Mesothelial cell of epicardium (in vitro differentiated cells): ENCODE data around the gene CAMK1. TPM values are rescaled to one million over a fixed set of nuclear protein-coding genes. Genes with fewer than 3 reads are reported as not detected.

Source experiments
- DNase-seq, 2 experiments: peaks; one replicate each; pipeline ENCODE4 v3.0.0; 2021; ENCODE audit warnings: low spot score in 2 of 2; ENCODE audit not compliant: unreplicated experiment in 2 of 2
- H3K27ac Mint-ChIP-seq: 2 replicates; pipeline ENCODE4 v1.8.0; 2021; ENCODE audit warnings: mixed read lengths
- H3K27me3 Mint-ChIP-seq: 2 replicates; pipeline ENCODE4 v1.8.0; 2021; ENCODE audit warnings: low read depth, mixed read lengths
- H3K36me3 Mint-ChIP-seq: 2 replicates; pipeline ENCODE4 v1.8.0; 2021; ENCODE audit warnings: mixed read lengths
- H3K4me1 Mint-ChIP-seq: 2 replicates; pipeline ENCODE4 v1.8.0; 2021; ENCODE audit warnings: mixed read lengths
- H3K4me3 Mint-ChIP-seq: 2 replicates; pipeline ENCODE4 v1.8.0; 2021; ENCODE audit warnings: mild to moderate bottlenecking, moderate library complexity, mixed read lengths
- H3K9me3 Mint-ChIP-seq: 2 replicates; pipeline ENCODE4 v1.8.0; 2021; ENCODE audit warnings: mixed read lengths
- CTCF ChIP-seq: fragments of 200-600 bp; sonication (generic); IDR thresholded peaks from one replicate; pipeline ENCODE4 v1.5.0; 2021; ENCODE audit warnings: antibody characterized with exemption; ENCODE audit not compliant: unreplicated experiment
- total RNA-seq: library from RNA; stranded (reverse); gene quantifications from 3 replicates; pipeline ENCODE4 v1.2.1, GENCODE V29; 2021

CAMK1 gene
- total RNA-seq, 1 donor from 2014 or later, result 9.7 TPM

GRCh38 chr3:9713142-9713541 lies 56.6 kb downstream of the CAMK1 start:
- H3K4me1 Mint-ChIP-seq, result peaks cover 5% of the 10 kb centered on the region
- TF ChIP-seq CTCF, result no peak
- H3K4me3 Mint-ChIP-seq, result no peak overlapping the region
- H3K36me3 Mint-ChIP-seq, result no peaks in the 10 kb centered on the region
- DNase-seq, result no peak
- no peaks in the 10 kb centered on the region for H3K9me3 Mint-ChIP-seq
- peaks cover 37% of the 10 kb centered on the region for H3K27me3 Mint-ChIP-seq
- no peak overlapping the region for H3K27ac Mint-ChIP-seq

GRCh38 chr3:9712415-9712814 lies 57.3 kb downstream of the CAMK1 start:
- Mint-ChIP-seq H3K36me3 (no peaks in the 10 kb centered on the region), H3K9me3 (no peaks in the 10 kb centered on the region), H3K27ac (no peak overlapping the region), H3K4me3 (no peak overlapping the region), H3K27me3 (peaks cover 37% of the 10 kb centered on the region), H3K4me1 (peaks cover 5% of the 10 kb centered on the region)
- no peak for DNase-seq
- TF ChIP-seq CTCF, result no peak

GRCh38 chr3:9710174-9710739 lies 59.5 kb downstream of the CAMK1 start:
- no peak for DNase-seq
- Mint-ChIP-seq H3K4me1 (no peaks in the 10 kb centered on the region), H3K4me3 (no peak overlapping the region), H3K36me3 (no peaks in the 10 kb centered on the region), H3K27me3 (peaks cover 50% of the 10 kb centered on the region), H3K9me3 (no peaks in the 10 kb centered on the region), H3K27ac (no peak overlapping the region)
- TF ChIP-seq CTCF, result no peak

Other genes starting within 250 kb of the CAMK1 start
- not detected in 3 replicates for gene LHFPL4, start 216.1 kb downstream of the CAMK1 start, total RNA-seq
- gene MTMR14, start 120.4 kb downstream of the CAMK1 start, total RNA-seq, result 32.6 to 34.9 TPM (median 34.6 TPM) in 3 replicates
- 0.42 TPM in 1 of 3 replicates, not detected in the others for gene CPNE9, start 66.1 kb downstream of the CAMK1 start, total RNA-seq
- 24.1 to 27.1 TPM (median 26.6 TPM) in 3 replicates for gene BRPF1, start 38.2 kb downstream of the CAMK1 start, total RNA-seq
- 37.2 to 51.0 TPM (median 46.0 TPM) in 3 replicates for gene OGG1, start 20.0 kb downstream of the CAMK1 start, total RNA-seq
- 67.2 to 71.0 TPM (median 69.8 TPM) in 3 replicates for gene TADA3, start 22.5 kb upstream of the CAMK1 start, total RNA-seq
- 128 to 138 TPM (median 131 TPM) in 3 replicates for gene ARPC4, start 23.1 kb upstream of the CAMK1 start, total RNA-seq
- 115 to 119 TPM (median 116 TPM) in 3 replicates for gene TTLL3, start 40.3 kb upstream of the CAMK1 start, total RNA-seq
- 40.9 to 48.4 TPM (median 47.2 TPM) in 3 replicates for gene RPUSD3, start 74.1 kb upstream of the CAMK1 start, total RNA-seq
- gene CIDEC, start 110.3 kb upstream of the CAMK1 start, total RNA-seq, result not detected in 3 replicates
- 32.1 to 34.8 TPM (median 32.3 TPM) in 3 replicates for gene JAGN1, start 120.7 kb upstream of the CAMK1 start, total RNA-seq
- gene IL17RE, start 132.9 kb upstream of the CAMK1 start, total RNA-seq, result 22.1 to 24.1 TPM (median 23.6 TPM) in 3 replicates
- 28.8 to 30.2 TPM (median 29.6 TPM) in 3 replicates for gene IL17RC, start 147.2 kb upstream of the CAMK1 start, total RNA-seq
- gene CRELD1, start 163.9 kb upstream of the CAMK1 start, total RNA-seq, result 39.8 to 42.3 TPM (median 40.5 TPM) in 3 replicates
- gene PRRT3, start 182.5 kb upstream of the CAMK1 start, total RNA-seq, result 8.2 to 9.2 TPM (median 8.3 TPM) in 3 replicates
- 30.6 to 35.8 TPM (median 34.7 TPM) in 3 replicates for gene EMC3, start 216.9 kb upstream of the CAMK1 start, total RNA-seq